KG1 (cell line): ENCODE results near the gene TMEM18.

Source experiments
- DNase-seq: peaks from one replicate; lab custom pipeline; 2025; lab: John Stamatoyannopoulos, UW

The TMEM18 gene

GRCh38 chr2:634041-634440 lies 43.2 kb downstream of the TMEM18 start:
- DNase-seq: no peak

- DNase-seq: no peak
Observed at GRCh38 chr2:633371-633770, 43.8 kb downstream of the TMEM18 start.

GRCh38 chr2:632471-632870 lies 44.7 kb downstream of the TMEM18 start:
- no peak for DNase-seq

GRCh38 chr2:631741-632140 lies 45.5 kb downstream of the TMEM18 start:
- DNase-seq: no peak

GRCh38 chr2:630451-631320 lies 46.5 kb downstream of the TMEM18 start:
- no peak for DNase-seq

- DNase-seq: no peak
Observed at GRCh38 chr2:629961-630360, 47.2 kb downstream of the TMEM18 start.

GRCh38 chr2:628651-629050 lies 48.6 kb downstream of the TMEM18 start:
- no peak for DNase-seq

- DNase-seq: no peak
Observed at GRCh38 chr2:627926-628560, 49.2 kb downstream of the TMEM18 start.

- DNase-seq: no peak
Observed at GRCh38 chr2:627340-627709, 49.9 kb downstream of the TMEM18 start.

- DNase-seq: no peak
Observed at GRCh38 chr2:626491-627339, 50.5 kb downstream of the TMEM18 start.

GRCh38 chr2:625415-626333 lies 51.5 kb downstream of the TMEM18 start:
- DNase-seq: no peak

- no peak for DNase-seq
Observed at GRCh38 chr2:624551-625347, 52.5 kb downstream of the TMEM18 start.

GRCh38 chr2:624096-624495 lies 53.1 kb downstream of the TMEM18 start:
- DNase-seq: no peak

- no peak for DNase-seq
Observed at GRCh38 chr2:623130-623922, 53.9 kb downstream of the TMEM18 start.

GRCh38 chr2:622357-622756 lies 54.8 kb downstream of the TMEM18 start:
- DNase-seq: no peak

- DNase-seq: no peak
Observed at GRCh38 chr2:621303-622099, 55.7 kb downstream of the TMEM18 start.

- no peak for DNase-seq
Observed at GRCh38 chr2:620471-621302, 56.5 kb downstream of the TMEM18 start.

GRCh38 chr2:620004-620403 lies 57.2 kb downstream of the TMEM18 start:
- DNase-seq: no peak
